Osteoblast (primary cell): ENCODE results near the gene INPP1. TPM values are rescaled to one million over a fixed set of nuclear protein-coding genes. Genes with fewer than 3 reads are reported as not detected.
"Not testable (repeated sequence)": the region's sequence is repeated elsewhere in the genome, so short reads cannot be mapped to it uniquely, and the experiment has no call there.

ENCODE experiments used
- DNase-seq: peaks from one replicate; pipeline ENCODE4 v3.0.0; 2011; ENCODE audit warnings: low spot score, mixed read lengths; ENCODE audit not compliant: insufficient read length; ENCODE audit errors: missing footprints
- H2AFZ ChIP-seq: 2 replicates; pipeline ENCODE4 v1.6.0; 2011; ENCODE audit warnings: mild to moderate bottlenecking, low read length
- H3K27ac ChIP-seq: 2 replicates; pipeline ENCODE4 v1.5.1; 2011; ENCODE audit warnings: mild to moderate bottlenecking, low read depth, low read length, moderate library complexity
- H3K27me3 ChIP-seq: 2 replicates; pipeline ENCODE4 v1.6.0; 2012; ENCODE audit warnings: mild to moderate bottlenecking, control low read depth, inconsistent platforms, low read length, moderate library complexity; ENCODE audit not compliant: insufficient read depth
- H3K36me3 ChIP-seq: 2 replicates; pipeline ENCODE4 v1.5.1; 2011; ENCODE audit warnings: mild to moderate bottlenecking, low read length, control low read depth, moderate library complexity; ENCODE audit not compliant: insufficient read depth
- H3K4me1 ChIP-seq: 2 replicates; pipeline ENCODE4 v1.5.1; 2011; ENCODE audit warnings: mild to moderate bottlenecking, low read length, control low read depth, moderate library complexity; ENCODE audit not compliant: insufficient read depth
- H3K4me2 ChIP-seq: 2 replicates; pipeline ENCODE4 v1.6.0; 2011; ENCODE audit warnings: mild to moderate bottlenecking, low read length; ENCODE audit not compliant: insufficient read depth
- H3K4me3 ChIP-seq: fragments of 200-600 bp; sonication (generic); 3 replicates; pipeline ENCODE4 v1.5.1; 2012; ENCODE audit warnings: mild to moderate bottlenecking, low read length, inconsistent platforms; ENCODE audit not compliant: insufficient read depth
- H3K79me2 ChIP-seq: 2 replicates; pipeline ENCODE4 v1.6.0; 2012; ENCODE audit warnings: mild to moderate bottlenecking, low read length, control low read depth, inconsistent platforms; ENCODE audit not compliant: insufficient read depth
- H3K9me3 ChIP-seq: 2 replicates; pipeline ENCODE4 v1.5.1; 2011; ENCODE audit warnings: low read depth, low read length, control low read depth
- H4K20me1 ChIP-seq: 2 replicates; pipeline ENCODE4 v1.6.0; 2012; ENCODE audit warnings: mild to moderate bottlenecking, low read length, control low read depth; ENCODE audit not compliant: insufficient read depth
- total RNA-seq: library from RNA; depleted of rRNA; stranded (reverse); fragments of >200 nt; gene quantifications from 2 replicates; pipeline ENCODE4 v1.2.3, GENCODE V29; 2012
- TF ChIP-seq, protein P1 (sequence below): IDR thresholded peaks from 2 replicates; pipeline ENCODE4 v1.5.1; 2011; ENCODE audit warnings: mild to moderate bottlenecking, low read depth, low read length, moderate library complexity; ENCODE audit errors: extremely low read depth

The INPP1 gene
- total RNA-seq, 1 donor: 11.6 TPM

DNA sequence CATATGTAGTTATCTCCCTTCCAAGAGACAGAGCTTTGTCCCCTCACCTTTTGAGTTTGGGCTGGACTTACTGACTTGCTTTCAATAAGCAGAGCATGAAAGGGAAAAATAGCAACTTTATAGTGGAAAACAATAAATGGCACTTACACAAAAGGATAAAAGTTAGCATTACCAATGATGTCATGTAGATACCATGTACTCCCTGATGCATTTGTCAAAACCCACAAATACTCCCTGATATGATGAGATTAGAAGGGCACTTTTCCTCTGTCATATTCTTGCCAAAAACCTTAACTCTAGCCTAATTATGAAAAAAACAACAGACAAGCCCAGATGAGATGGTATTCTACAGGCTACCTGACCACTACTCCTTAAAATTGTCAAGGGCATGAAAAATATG lies 39.7 kb upstream of the INPP1 start:
- Histone ChIP-seq H3K9me3 (no peaks in the 10 kb centered on the region), H4K20me1 (peaks cover 4% of the 10 kb centered on the region), H3K27me3 (no peaks in the 10 kb centered on the region), H3K4me2 (no peak overlapping the region), H3K4me3 (no peak overlapping the region), H3K36me3 (peaks cover 2% of the 10 kb centered on the region), H3K79me2 (peaks cover 6% of the 10 kb centered on the region), H3K4me1 (no peaks in the 10 kb centered on the region), H2AFZ (no peak overlapping the region), H3K27ac (no peak overlapping the region)
- DNase-seq: no peak
- TF ChIP-seq, protein P1, sequence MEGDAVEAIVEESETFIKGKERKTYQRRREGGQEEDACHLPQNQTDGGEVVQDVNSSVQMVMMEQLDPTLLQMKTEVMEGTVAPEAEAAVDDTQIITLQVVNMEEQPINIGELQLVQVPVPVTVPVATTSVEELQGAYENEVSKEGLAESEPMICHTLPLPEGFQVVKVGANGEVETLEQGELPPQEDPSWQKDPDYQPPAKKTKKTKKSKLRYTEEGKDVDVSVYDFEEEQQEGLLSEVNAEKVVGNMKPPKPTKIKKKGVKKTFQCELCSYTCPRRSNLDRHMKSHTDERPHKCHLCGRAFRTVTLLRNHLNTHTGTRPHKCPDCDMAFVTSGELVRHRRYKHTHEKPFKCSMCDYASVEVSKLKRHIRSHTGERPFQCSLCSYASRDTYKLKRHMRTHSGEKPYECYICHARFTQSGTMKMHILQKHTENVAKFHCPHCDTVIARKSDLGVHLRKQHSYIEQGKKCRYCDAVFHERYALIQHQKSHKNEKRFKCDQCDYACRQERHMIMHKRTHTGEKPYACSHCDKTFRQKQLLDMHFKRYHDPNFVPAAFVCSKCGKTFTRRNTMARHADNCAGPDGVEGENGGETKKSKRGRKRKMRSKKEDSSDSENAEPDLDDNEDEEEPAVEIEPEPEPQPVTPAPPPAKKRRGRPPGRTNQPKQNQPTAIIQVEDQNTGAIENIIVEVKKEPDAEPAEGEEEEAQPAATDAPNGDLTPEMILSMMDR: no peak

DNA sequence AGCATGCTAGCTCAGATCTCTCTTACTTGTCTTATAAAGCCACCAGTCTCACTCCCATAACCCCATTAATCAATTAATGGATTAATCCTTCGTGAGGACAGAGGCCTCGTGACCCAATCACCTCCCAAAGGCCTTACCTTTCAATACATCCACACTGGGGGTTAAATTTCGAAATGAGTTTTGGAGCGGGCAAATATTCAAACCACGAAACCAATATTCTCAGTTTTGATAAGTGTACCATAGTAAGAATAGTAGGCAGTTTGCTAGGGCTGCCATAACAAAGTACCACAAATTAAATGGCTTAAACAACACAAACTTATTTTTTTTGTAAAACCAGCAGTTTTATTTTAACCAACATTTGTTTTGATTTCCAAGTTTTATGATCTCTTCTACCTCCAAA lies 39.0 kb upstream of the INPP1 start:
- no peaks in the 10 kb centered on the region for H3K4me1 ChIP-seq
- H4K20me1 ChIP-seq: peaks cover 4% of the 10 kb centered on the region
- H2AFZ ChIP-seq: no peak overlapping the region
- no peaks in the 10 kb centered on the region for H3K9me3 ChIP-seq
- no peak overlapping the region for H3K4me2 ChIP-seq
- H3K27ac ChIP-seq: no peak overlapping the region
- TF ChIP-seq, protein P1: no peak
- no peak for DNase-seq
- H3K4me3 ChIP-seq: no peak overlapping the region
- H3K36me3 ChIP-seq: peaks cover 3% of the 10 kb centered on the region
- H3K79me2 ChIP-seq: peaks cover 6% of the 10 kb centered on the region
- H3K27me3 ChIP-seq: no peaks in the 10 kb centered on the region

DNA sequence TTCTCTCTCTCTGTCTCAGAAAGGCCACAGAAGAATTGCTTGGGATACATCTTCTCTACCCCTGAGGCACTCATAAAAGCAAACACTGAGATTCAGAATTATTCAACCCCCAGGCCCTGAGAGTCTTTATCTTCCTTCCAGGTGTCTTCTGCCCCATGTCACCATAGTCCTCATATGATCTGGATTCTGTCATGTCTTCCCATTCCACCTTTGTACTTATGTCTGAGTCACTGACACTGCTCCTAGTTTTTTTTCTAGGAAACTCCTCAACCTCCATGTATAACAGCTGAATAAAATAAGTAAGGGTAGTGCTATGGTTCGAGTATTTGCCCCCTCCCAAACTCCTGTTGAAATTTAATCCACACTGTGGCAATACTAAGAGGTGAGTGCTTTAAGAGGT lies 35.4 kb upstream of the INPP1 start:
- H4K20me1 ChIP-seq: peaks cover 2% of the 10 kb centered on the region
- no peaks in the 10 kb centered on the region for H3K27me3 ChIP-seq
- H3K9me3 ChIP-seq: no peaks in the 10 kb centered on the region
- no peak overlapping the region for H3K27ac ChIP-seq
- no peak for DNase-seq
- peaks cover 3% of the 10 kb centered on the region for H3K36me3 ChIP-seq
- H3K79me2 ChIP-seq: peaks cover 10% of the 10 kb centered on the region
- H3K4me1 ChIP-seq: no peaks in the 10 kb centered on the region
- no peak overlapping the region for H3K4me2 ChIP-seq
- H2AFZ ChIP-seq: no peak overlapping the region
- TF ChIP-seq, protein P1: no peak
- no peak overlapping the region for H3K4me3 ChIP-seq

DNA sequence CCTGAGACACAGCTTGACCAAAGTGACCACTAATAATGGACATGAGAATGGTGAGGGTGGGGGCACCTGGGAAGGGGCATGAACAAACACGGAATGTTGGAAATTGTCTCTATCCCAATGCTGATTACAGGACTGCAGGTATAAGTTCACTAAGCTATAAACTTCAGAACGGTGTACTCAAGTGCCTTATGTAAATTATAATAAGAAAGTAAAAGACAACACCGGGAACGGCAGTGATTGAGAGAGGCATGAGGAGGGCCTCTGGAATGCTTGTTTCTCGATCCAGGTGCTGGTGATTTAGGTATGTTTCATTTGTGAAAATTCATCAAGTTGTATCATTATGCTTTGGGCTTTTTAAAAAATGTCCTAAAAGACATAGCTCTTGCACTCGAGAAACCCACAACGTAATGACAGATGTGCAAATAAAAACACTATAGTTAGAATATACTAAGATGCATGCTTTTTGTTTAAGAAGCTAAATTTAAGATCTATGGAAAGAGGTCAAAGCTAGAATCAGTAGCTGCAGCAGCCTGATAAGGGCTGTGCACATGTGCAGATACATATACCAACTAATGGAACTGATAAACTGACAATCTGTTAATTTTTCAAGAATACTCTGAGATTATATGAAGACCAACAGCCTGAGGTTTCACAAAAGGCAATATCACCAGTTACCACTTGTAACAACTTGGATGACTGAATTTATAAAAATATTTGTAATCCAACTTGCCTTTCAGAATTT lies 31.3 kb upstream of the INPP1 start:
- H3K9me3 ChIP-seq: no peaks in the 10 kb centered on the region
- DNase-seq: no peak
- H3K79me2 ChIP-seq: peaks cover 19% of the 10 kb centered on the region
- H4K20me1 ChIP-seq: no peaks in the 10 kb centered on the region
- peaks cover 12% of the 10 kb centered on the region for H3K4me1 ChIP-seq
- H3K27ac ChIP-seq: no peak overlapping the region
- no peaks in the 10 kb centered on the region for H3K27me3 ChIP-seq
- no peak overlapping the region for H2AFZ ChIP-seq
- no peak overlapping the region for H3K4me2 ChIP-seq
- peaks cover 3% of the 10 kb centered on the region for H3K36me3 ChIP-seq
- TF ChIP-seq, protein P1: no peak
- H3K4me3 ChIP-seq: no peak overlapping the region

DNA sequence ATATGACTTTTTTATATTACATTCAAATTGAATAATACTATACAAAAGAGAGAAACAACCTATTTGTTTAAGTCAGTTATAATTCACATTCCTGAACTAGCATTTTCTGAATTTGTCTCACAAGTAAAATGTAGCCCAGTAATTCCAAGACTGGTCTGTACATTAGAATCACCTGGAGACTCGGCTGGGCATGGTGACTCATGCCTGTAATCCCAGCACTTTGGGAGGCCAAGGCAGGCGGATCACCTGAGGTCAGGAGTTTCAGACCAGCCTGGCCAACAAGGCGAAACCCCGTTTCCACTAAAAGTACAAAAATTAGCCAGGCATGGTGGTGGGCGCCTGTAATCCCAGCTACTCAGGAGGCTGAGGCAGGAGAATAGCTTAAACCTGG lies 30.8 kb upstream of the INPP1 start:
- not testable (repeated sequence) for DNase-seq, H4K20me1 ChIP-seq, H3K4me2 ChIP-seq, H3K27me3 ChIP-seq, H3K36me3 ChIP-seq, H3K4me3 ChIP-seq, H2AFZ ChIP-seq, H3K27ac ChIP-seq, H3K9me3 ChIP-seq
- Histone ChIP-seq H3K79me2 (peaks cover 24% of the 10 kb centered on the region), H3K4me1 (peaks cover 12% of the 10 kb centered on the region)
